ENCODE measurements around the gene RSRC1. TPM values are rescaled to one million over a fixed set of nuclear protein-coding genes. Genes with fewer than 3 reads are reported as not detected.

Gene RSRC1, protein sequence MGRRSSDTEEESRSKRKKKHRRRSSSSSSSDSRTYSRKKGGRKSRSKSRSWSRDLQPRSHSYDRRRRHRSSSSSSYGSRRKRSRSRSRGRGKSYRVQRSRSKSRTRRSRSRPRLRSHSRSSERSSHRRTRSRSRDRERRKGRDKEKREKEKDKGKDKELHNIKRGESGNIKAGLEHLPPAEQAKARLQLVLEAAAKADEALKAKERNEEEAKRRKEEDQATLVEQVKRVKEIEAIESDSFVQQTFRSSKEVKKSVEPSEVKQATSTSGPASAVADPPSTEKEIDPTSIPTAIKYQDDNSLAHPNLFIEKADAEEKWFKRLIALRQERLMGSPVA
- 71.0 and 76.9 TPM in 2 replicates for total RNA-seq

DNA sequence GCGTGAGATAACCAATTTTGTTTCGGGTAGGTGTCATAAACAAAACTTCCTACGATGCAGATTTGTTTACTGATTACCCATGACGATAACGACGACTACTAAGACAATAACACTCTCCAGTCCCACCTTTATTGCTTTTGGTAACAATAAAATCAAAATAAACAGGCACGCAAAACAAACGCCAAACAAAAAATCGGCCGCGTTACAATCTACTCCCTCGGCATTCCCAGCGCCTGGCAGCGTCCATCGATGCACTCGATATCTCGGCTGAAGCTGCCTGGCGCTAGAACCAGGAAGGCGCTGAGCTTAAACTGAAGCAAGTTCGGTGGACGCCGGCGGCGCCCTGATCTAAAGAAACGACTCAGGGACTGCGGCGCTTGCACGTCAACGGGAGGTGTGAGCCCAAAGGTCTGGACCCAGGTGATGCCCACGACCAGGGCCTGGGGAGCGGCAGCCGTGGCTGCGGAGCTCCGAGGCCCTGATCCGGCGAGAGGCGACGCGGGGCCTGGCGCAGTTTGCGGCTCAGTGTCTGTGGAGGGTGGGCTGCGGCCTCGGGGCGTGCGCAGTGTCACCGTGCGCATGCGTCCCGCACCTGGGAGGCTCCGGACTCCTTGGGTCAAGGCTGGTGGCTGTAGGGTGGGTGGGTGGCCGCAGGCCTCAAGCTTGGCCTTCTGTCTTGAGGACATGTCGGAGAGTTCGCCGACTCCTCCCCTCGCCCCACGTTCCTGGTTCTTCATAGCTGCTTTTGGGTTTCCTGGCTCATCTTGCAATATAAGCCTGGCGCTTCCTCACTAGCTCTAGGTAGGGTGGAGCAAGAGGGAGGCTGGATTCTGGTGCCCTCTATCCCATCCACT is at the start of gene RSRC1:
Gene RSRC1, plus strand, starts transcription at position 286 of the 854 bp plus-strand sequence. CDS start 12,016 bp downstream, outside the sequence.

DNA sequence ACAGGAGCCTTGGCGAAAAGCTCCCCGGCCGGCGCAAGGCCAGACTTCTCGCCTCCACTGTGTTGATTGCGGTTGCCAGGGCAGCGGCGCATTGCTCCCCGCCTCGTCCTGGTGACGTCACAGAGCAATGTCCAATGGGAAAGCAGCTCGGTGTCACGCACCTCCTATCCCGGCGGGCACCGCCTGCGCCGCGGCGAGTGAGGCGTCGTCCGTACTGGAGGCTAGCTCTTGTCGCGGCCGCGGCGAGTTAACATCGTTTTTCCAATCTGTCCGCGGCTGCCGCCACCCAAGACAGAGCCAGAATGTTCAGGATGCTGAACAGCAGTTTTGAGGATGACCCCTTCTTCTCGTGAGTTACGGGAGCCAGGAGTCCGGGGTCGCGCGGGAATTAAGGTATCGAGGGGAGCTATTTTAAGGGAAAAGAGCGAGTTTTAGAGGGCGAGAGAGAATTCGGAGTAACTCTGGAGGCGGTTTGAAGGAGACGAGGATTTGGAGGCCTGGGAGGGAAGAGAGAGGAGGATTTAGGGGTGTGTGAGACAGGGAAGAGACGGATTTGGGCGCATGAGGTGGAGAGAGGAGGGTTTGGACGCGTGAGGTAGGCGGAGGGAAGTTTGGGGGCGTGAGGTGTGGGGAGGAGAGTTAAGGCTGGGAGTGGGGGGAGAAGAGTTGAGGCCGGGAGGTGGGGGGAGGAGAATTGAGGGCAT is 461.3 kb downstream of the RSRC1 start, which contains the start of gene MLF1:
Gene MLF1, plus strand, starts transcription at position 196 of the 704 bp plus-strand sequence. Its CDS starts 107 bp downstream, at position 303.

Other genes with a start within 250 kb of the RSRC1 start
- gene SHOX2, start 3.7 kb upstream of the RSRC1 start, total RNA-seq: 38.9 and 42.2 TPM in 2 replicates

Measured in hair follicle dermal papilla cell (primary cell).